Liver (tissue), 9 donors: ENCODE results near the gene ADCY2. TPM values are rescaled to one million over a fixed set of nuclear protein-coding genes. Genes with fewer than 3 reads are reported as not detected.

Experiments
- DNase-seq: peaks from one replicate; pipeline ENCODE4 v3.0.0-alpha.2; 2017; ENCODE audit warnings: low spot score
- H3K27ac ChIP-seq, 2 donors: one replicate each; pipeline ENCODE4 v1.7.0; 2013; ENCODE audit warnings: inconsistent platforms in 2 of 2, low read length in 2 of 2, control low read depth in 1 of 2, low read depth in 1 of 2, mild to moderate bottlenecking in 1 of 2
- H3K27me3 ChIP-seq, 4 donors: one replicate each; pipeline versions ENCODE4 v1.6.1 to v1.7.0; 2013; ENCODE audit warnings: low read length in 3 of 4, inconsistent platforms in 1 of 4, mild to moderate bottlenecking in 1 of 4, moderate library complexity in 1 of 4; ENCODE audit not compliant: control insufficient read depth in 4 of 4, insufficient read depth in 4 of 4
- H3K36me3 ChIP-seq, 4 donors: one replicate each; pipeline versions ENCODE4 v1.6.1 to v1.7.0; 2013; ENCODE audit warnings: low read length in 3 of 4, mild to moderate bottlenecking in 3 of 4, low read depth in 1 of 4, moderate library complexity in 1 of 4; ENCODE audit not compliant: control insufficient read depth in 4 of 4, insufficient read depth in 3 of 4
- H3K4me1 ChIP-seq, 4 donors: one replicate each; pipeline versions ENCODE4 v1.6.1 to v1.7.0; 2013; ENCODE audit warnings: low read length in 3 of 4, mild to moderate bottlenecking in 3 of 4, moderate library complexity in 1 of 4; ENCODE audit not compliant: control insufficient read depth in 4 of 4, insufficient read depth in 4 of 4
- H3K4me3 ChIP-seq, 3 donors: one replicate each; pipeline versions ENCODE4 v1.6.1 to v1.7.0; 2013; ENCODE audit warnings: low read length in 3 of 3, control low read depth in 1 of 3, low read depth in 1 of 3, mild to moderate bottlenecking in 1 of 3
- H3K9ac ChIP-seq, 2 donors: one replicate each; pipeline ENCODE4 v1.7.0; 2013; ENCODE audit warnings: low read length in 2 of 2, mild to moderate bottlenecking in 2 of 2, moderate library complexity in 2 of 2, control low read depth in 1 of 2, low read depth in 1 of 2
- H3K9me3 ChIP-seq, 4 donors: one replicate each; pipeline versions ENCODE4 v1.6.1 to v1.7.0; 2013; ENCODE audit warnings: low read length in 3 of 4; ENCODE audit not compliant: control insufficient read depth in 4 of 4
- EGR1 ChIP-seq, 2 donors: IDR thresholded peaks; 2 replicates each; pipeline ENCODE4 v1.6.1; 2016 to 2018; ENCODE audit warnings: antibody characterized with exemption in 2 of 2, low read depth in 2 of 2
- FOXA1 ChIP-seq: IDR thresholded peaks from 2 replicates; pipeline ENCODE4 v1.6.1; 2016; ENCODE audit warnings: antibody characterized with exemption
- FOXA2 ChIP-seq: IDR thresholded peaks from 2 replicates; pipeline ENCODE4 v1.6.1; 2016; ENCODE audit warnings: antibody characterized with exemption
- GABPA ChIP-seq, 2 donors: IDR thresholded peaks in 1 of 2; conservative IDR thresholded peaks in 1 of 2; 2 replicates each; pipeline ENCODE4 v1.6.1; 2016; ENCODE audit warnings: antibody characterized with exemption in 2 of 2, mild to moderate bottlenecking in 1 of 2, moderate library complexity in 1 of 2
- HNF4A ChIP-seq, 2 donors: conservative IDR thresholded peaks; 2 replicates each; pipeline ENCODE4 v1.6.1; 2016; ENCODE audit warnings: antibody characterized with exemption in 2 of 2, mild to moderate bottlenecking in 2 of 2
- HNF4G ChIP-seq: IDR thresholded peaks from 2 replicates; pipeline ENCODE4 v1.6.1; 2016; ENCODE audit warnings: antibody characterized with exemption
- JUND ChIP-seq, 2 donors: IDR thresholded peaks; 2 replicates each; pipeline ENCODE4 v1.6.1; 2016; ENCODE audit warnings: antibody characterized with exemption in 2 of 2
- NR2F2 ChIP-seq: IDR thresholded peaks from 2 replicates; pipeline ENCODE4 v1.6.1; 2016; ENCODE audit warnings: antibody characterized with exemption
- RAD21 ChIP-seq, 2 donors: IDR thresholded peaks; 2 replicates each; pipeline ENCODE4 v1.6.1; 2016; ENCODE audit warnings: antibody characterized with exemption in 2 of 2, mild to moderate bottlenecking in 2 of 2
- RXRA ChIP-seq, 2 donors: IDR thresholded peaks; 2 replicates each; pipeline ENCODE4 v1.6.1; 2017 to 2018; ENCODE audit warnings: antibody characterized with exemption in 2 of 2, mild to moderate bottlenecking in 1 of 2
- SP1 ChIP-seq: IDR thresholded peaks from 2 replicates; pipeline ENCODE4 v1.6.1; 2018; ENCODE audit warnings: antibody characterized with exemption, mild to moderate bottlenecking
- TAF1 ChIP-seq: conservative IDR thresholded peaks from 2 replicates; pipeline ENCODE4 v1.6.1; 2016; ENCODE audit warnings: antibody characterized with exemption, mild to moderate bottlenecking
- WGBS: extraction: QIAGEN DNeasy Blood & Tissue Kit; methylation state at CpG from one replicate; pipeline ENCODE4 v1.1.7; 2013; 5-methylcytosine and 5-hydroxymethylcytosine counted together
- polyA plus RNA-seq, 2 donors: library from polyadenylated mRNA; stranded (reverse) in 1 of 2; unstranded in 1 of 2; fragments of 200-250 nt in 1 of 2; fragments of >200 nt in 1 of 2; fragmentation: Nextera tagmentation in 1 of 2; extraction: Ambion mirVana in 1 of 2; gene quantifications; one replicate each; pipeline versions ENCODE4 v1.2.1 to v1.2.3, GENCODE V29; 2013 to 2015
- total RNA-seq, 2 donors: library from RNA; depleted of rRNA; stranded (reverse); fragments of >200 nt; gene quantifications; one replicate each; pipeline ENCODE4 v1.2.3, GENCODE V29; 2014
- TF ChIP-seq, protein P1 (sequence below): fragments of 150-350 bp; IDR thresholded peaks from 2 replicates; pipeline ENCODE4 v1.5.1; 2017; ENCODE audit warnings: improper control_type of control experiment, low read depth, low read length; ENCODE audit not compliant: missing input control
- TF ChIP-seq, protein P2 (sequence below): IDR thresholded peaks from 2 replicates; pipeline ENCODE4 v1.6.1; 2016; ENCODE audit warnings: antibody characterized with exemption
- TF ChIP-seq, protein P3 (sequence below): IDR thresholded peaks from 2 replicates; pipeline ENCODE4 v1.6.1; 2016; ENCODE audit warnings: antibody characterized with exemption, mild to moderate bottlenecking
- TF ChIP-seq, protein P4 (sequence below): IDR thresholded peaks from 2 replicates; pipeline ENCODE4 v1.6.1; 2016; ENCODE audit warnings: antibody characterized with exemption
- TF ChIP-seq, protein P5 (sequence below): IDR thresholded peaks from 2 replicates; pipeline ENCODE4 v1.6.1; 2016; ENCODE audit warnings: antibody characterized with exemption
- donor health status: healthy.
- donor health status: healthy.
- donor health status: healthy.
- donor health status: healthy.
- donor health status: healthy.

ADCY2 gene
- total and polyA plus RNA-seq, 4 donors, result not detected

DNA sequence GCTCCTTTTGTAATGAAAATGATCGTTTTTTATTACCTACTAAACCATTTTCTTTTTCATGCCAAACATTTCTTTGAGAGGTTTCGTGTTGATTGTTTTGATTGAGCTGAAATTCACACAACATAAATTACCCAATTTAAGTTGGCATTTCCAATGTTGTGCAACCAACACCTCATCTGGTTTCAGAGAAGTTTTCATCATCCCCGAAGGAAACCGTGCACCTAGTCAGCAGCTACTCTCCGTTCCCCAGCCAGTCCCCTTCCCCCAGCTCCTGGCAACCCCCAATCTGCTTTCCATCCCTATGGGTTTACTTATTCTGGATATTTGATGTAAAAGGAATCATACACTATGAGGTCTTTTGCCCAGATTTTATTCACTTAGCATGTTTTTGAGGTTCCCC is 123.6 kb downstream of the ADCY2 start:
- Histone ChIP-seq H3K36me3 (no peaks in the 10 kb centered on the region), H3K9ac (no peak overlapping the region), H3K9me3 (no peaks in the 10 kb centered on the region), H3K4me1 (no peaks in the 10 kb centered on the region), H3K4me3 (no peak overlapping the region), H3K27ac (no peak overlapping the region), H3K27me3 (no peaks in the 10 kb centered on the region)
- 54% methylated on average over 5 of the region's 5 CpGs for WGBS
- no peak for DNase-seq
- TF ChIP-seq, protein P1, sequence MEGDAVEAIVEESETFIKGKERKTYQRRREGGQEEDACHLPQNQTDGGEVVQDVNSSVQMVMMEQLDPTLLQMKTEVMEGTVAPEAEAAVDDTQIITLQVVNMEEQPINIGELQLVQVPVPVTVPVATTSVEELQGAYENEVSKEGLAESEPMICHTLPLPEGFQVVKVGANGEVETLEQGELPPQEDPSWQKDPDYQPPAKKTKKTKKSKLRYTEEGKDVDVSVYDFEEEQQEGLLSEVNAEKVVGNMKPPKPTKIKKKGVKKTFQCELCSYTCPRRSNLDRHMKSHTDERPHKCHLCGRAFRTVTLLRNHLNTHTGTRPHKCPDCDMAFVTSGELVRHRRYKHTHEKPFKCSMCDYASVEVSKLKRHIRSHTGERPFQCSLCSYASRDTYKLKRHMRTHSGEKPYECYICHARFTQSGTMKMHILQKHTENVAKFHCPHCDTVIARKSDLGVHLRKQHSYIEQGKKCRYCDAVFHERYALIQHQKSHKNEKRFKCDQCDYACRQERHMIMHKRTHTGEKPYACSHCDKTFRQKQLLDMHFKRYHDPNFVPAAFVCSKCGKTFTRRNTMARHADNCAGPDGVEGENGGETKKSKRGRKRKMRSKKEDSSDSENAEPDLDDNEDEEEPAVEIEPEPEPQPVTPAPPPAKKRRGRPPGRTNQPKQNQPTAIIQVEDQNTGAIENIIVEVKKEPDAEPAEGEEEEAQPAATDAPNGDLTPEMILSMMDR, result no peak
- TF ChIP-seq NR2F2, result no peak
- TF ChIP-seq, protein P2, sequence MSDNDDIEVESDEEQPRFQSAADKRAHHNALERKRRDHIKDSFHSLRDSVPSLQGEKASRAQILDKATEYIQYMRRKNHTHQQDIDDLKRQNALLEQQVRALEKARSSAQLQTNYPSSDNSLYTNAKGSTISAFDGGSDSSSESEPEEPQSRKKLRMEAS, result no peak
- TF ChIP-seq RAD21 (IDR thresholded peaks at IDR 0.05), result no peak
- no peak for TF ChIP-seq HNF4G
- TF ChIP-seq, protein P3, sequence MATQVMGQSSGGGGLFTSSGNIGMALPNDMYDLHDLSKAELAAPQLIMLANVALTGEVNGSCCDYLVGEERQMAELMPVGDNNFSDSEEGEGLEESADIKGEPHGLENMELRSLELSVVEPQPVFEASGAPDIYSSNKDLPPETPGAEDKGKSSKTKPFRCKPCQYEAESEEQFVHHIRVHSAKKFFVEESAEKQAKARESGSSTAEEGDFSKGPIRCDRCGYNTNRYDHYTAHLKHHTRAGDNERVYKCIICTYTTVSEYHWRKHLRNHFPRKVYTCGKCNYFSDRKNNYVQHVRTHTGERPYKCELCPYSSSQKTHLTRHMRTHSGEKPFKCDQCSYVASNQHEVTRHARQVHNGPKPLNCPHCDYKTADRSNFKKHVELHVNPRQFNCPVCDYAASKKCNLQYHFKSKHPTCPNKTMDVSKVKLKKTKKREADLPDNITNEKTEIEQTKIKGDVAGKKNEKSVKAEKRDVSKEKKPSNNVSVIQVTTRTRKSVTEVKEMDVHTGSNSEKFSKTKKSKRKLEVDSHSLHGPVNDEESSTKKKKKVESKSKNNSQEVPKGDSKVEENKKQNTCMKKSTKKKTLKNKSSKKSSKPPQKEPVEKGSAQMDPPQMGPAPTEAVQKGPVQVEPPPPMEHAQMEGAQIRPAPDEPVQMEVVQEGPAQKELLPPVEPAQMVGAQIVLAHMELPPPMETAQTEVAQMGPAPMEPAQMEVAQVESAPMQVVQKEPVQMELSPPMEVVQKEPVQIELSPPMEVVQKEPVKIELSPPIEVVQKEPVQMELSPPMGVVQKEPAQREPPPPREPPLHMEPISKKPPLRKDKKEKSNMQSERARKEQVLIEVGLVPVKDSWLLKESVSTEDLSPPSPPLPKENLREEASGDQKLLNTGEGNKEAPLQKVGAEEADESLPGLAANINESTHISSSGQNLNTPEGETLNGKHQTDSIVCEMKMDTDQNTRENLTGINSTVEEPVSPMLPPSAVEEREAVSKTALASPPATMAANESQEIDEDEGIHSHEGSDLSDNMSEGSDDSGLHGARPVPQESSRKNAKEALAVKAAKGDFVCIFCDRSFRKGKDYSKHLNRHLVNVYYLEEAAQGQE, result no peak
- TF ChIP-seq JUND (IDR thresholded peaks at IDR 0.05), result no peak
- TF ChIP-seq EGR1 (IDR thresholded peaks at IDR 0.05; ENCODE audit: low read depth in 2 of 2), result no peak
- TF ChIP-seq, protein P4, sequence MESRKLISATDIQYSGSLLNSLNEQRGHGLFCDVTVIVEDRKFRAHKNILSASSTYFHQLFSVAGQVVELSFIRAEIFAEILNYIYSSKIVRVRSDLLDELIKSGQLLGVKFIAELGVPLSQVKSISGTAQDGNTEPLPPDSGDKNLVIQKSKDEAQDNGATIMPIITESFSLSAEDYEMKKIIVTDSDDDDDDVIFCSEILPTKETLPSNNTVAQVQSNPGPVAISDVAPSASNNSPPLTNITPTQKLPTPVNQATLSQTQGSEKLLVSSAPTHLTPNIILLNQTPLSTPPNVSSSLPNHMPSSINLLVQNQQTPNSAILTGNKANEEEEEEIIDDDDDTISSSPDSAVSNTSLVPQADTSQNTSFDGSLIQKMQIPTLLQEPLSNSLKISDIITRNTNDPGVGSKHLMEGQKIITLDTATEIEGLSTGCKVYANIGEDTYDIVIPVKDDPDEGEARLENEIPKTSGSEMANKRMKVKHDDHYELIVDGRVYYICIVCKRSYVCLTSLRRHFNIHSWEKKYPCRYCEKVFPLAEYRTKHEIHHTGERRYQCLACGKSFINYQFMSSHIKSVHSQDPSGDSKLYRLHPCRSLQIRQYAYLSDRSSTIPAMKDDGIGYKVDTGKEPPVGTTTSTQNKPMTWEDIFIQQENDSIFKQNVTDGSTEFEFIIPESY, result no peak

DNA sequence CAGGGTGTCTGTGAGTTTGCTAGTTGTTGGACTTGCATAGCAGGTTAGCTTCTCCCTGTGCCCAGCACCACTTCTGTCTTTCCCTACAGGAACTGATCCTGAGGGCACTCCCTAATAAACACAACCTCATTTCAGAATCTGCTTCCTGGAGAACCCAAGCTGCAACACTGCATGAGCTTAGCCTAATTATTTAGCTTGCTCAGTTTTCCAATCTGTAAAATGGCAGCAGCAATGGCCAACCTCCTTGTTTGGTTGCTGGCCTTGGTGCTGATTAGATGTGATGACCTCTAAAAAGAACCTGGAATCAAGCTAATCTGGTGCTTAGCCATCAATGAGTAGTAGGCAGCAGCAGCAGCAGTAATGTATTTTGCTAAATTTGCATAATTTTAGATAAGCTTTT is 133.9 kb downstream of the ADCY2 start:
- Histone ChIP-seq H3K9me3 (peaks cover 0 to 4% (median 0%) of the 10 kb centered on the region in 4 donors), H3K4me1 (no peaks in the 10 kb centered on the region), H3K27ac (no peak overlapping the region), H3K36me3 (no peaks in the 10 kb centered on the region), H3K4me3 (no peak overlapping the region), H3K27me3 (no peaks in the 10 kb centered on the region), H3K9ac (no peak overlapping the region)
- DNase-seq, result no peak
- TF ChIP-seq GABPA (IDR thresholded peaks at IDR 0.05 in 1 of 2, conservative IDR thresholded peaks at IDR 0.05 in 1 of 2) (no peak), HNF4A (conservative IDR thresholded peaks at IDR 0.05) (no peak), RAD21 (IDR thresholded peaks at IDR 0.05) (no peak), HNF4G (no peak), SP1 (no peak), NR2F2 (no peak), FOXA1 (no peak), FOXA2 (no peak), TAF1 (no peak), JUND (IDR thresholded peaks at IDR 0.05) (no peak), EGR1 (IDR thresholded peaks at IDR 0.05; ENCODE audit: low read depth in 2 of 2) (no peak), RXRA (IDR thresholded peaks at IDR 0.05) (no peak)
- TF ChIP-seq, protein P1, result no peak
- TF ChIP-seq, protein P5, sequence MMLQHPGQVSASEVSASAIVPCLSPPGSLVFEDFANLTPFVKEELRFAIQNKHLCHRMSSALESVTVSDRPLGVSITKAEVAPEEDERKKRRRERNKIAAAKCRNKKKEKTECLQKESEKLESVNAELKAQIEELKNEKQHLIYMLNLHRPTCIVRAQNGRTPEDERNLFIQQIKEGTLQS, result no peak
- TF ChIP-seq, protein P3, result no peak
